Endothelial cell of umbilical vein (primary cell): ENCODE data around the gene MATCAP1. TPM values are rescaled to one million over a fixed set of nuclear protein-coding genes. Genes with fewer than 3 reads are reported as not detected.
A peak's percentile ranks its signal among the peaks of the same experiment; 100 is the strongest.

Experiments
- BruUV-seq: library from RNA; stranded (reverse); fragments of 400-500 nt; replicated peaks from 2 replicates; lab custom pipeline; 2021; lab: Mats Ljungman, UMichigan
- CTCF ChIA-PET: fragments of 300-600, 350-600 bp; sonication (Branson Sonifier 250); formaldehyde crosslinking; loops from one replicate; lab custom pipeline; 2021; ENCODE audit warnings: antibody characterized with exemption, inconsistent platforms; lab: Charles Lee
- POLR2A ChIA-PET: fragments of 300-600, 350-600 bp; sonication (Branson Sonifier 250); formaldehyde crosslinking; loops from one replicate; lab custom pipeline; 2021; ENCODE audit warnings: antibody characterized with exemption, inconsistent platforms; lab: Charles Lee
- DNase-seq: peaks from one replicate; pipeline ENCODE4 v3.0.0-alpha.2; 2011; ENCODE audit warnings: low read depth, low spot score
- FAIRE-seq: peaks from 2 replicates; lab custom pipeline; 2011; peaks lifted over from hg19 to GRCh38; lab: Jason Lieb, UNC
- H2AFZ ChIP-seq: 2 replicates; pipeline ENCODE4 v1.6.0; 2012; ENCODE audit warnings: low read depth, low read length, control low read depth, inconsistent platforms
- H3K27ac ChIP-seq: 2 replicates; pipeline ENCODE4 v1.5.1; 2011; ENCODE audit warnings: low read depth, mild to moderate bottlenecking, control low read depth, low read length, moderate library complexity; ENCODE audit not compliant: insufficient read depth
- H3K27me3 ChIP-seq, 2 experiments: 2 replicates each; pipeline versions ENCODE4 v1.6.0 to v1.6.1; 2011; ENCODE audit warnings: low read length in 2 of 2, mixed read lengths in 1 of 2; ENCODE audit not compliant: control insufficient read depth in 2 of 2, insufficient read depth in 2 of 2
- H3K36me3 ChIP-seq, 2 experiments: 2 replicates in 1 of 2; 3 replicates in 1 of 2; pipeline ENCODE4 v1.5.1; 2011; ENCODE audit warnings: low read length in 2 of 2, mild to moderate bottlenecking in 1 of 2, moderate library complexity in 1 of 2; ENCODE audit not compliant: control insufficient read depth in 2 of 2, insufficient read depth in 2 of 2; ENCODE audit errors: extremely low read depth in 1 of 2
- H3K4me1 ChIP-seq: 3 replicates; pipeline ENCODE4 v1.5.1; 2011; ENCODE audit warnings: mild to moderate bottlenecking, low read length; ENCODE audit not compliant: control insufficient read depth, insufficient read depth; ENCODE audit errors: extremely low read depth
- H3K4me2 ChIP-seq: 2 replicates; pipeline ENCODE4 v1.6.1; 2011; ENCODE audit warnings: low read length, control low read depth, mixed read lengths; ENCODE audit not compliant: insufficient read depth
- H3K4me3 ChIP-seq, 3 experiments: fragments of 200-600 bp in 1 of 3; sonication (generic), shearing (Covaris generic) in 1 of 3; replicated peaks in 1 of 3; 2 replicates each; pipeline ENCODE4 v1.5.1; 2011 to 2016; ENCODE audit warnings: control low read depth in 3 of 3, low read length in 3 of 3, mild to moderate bottlenecking in 2 of 3, inconsistent platforms in 1 of 3, low read depth in 1 of 3, moderate library complexity in 1 of 3; ENCODE audit not compliant: insufficient read depth in 1 of 3
- H3K79me2 ChIP-seq: 2 replicates; pipeline ENCODE4 v1.6.0; 2012; ENCODE audit warnings: low read length, inconsistent platforms; ENCODE audit not compliant: control insufficient read depth, insufficient read depth
- H3K9ac ChIP-seq: replicated peaks from 2 replicates; pipeline ENCODE3; 2011; ENCODE audit warnings: low read length, control low read depth; ENCODE audit not compliant: insufficient read depth; ENCODE audit errors: extremely low read depth
- H3K9me1 ChIP-seq: replicated peaks from 3 replicates; pipeline ENCODE4 v1.6.0; 2011; ENCODE audit warnings: mild to moderate bottlenecking, low read length; ENCODE audit not compliant: control insufficient read depth, insufficient read depth; ENCODE audit errors: extremely low read depth
- H3K9me3 ChIP-seq: replicated peaks from 2 replicates; pipeline ENCODE4 v1.5.1; 2012; ENCODE audit warnings: low read length, inconsistent platforms; ENCODE audit not compliant: control insufficient read depth, insufficient read depth
- H4K20me1 ChIP-seq: replicated peaks from 2 replicates; pipeline ENCODE3; 2011; ENCODE audit warnings: mild to moderate bottlenecking, low read length; ENCODE audit not compliant: control insufficient read depth, insufficient read depth; ENCODE audit errors: extremely low read depth
- EZH2 ChIP-seq: IDR thresholded peaks from 2 replicates; pipeline ENCODE4 v1.6.1; 2012; ENCODE audit warnings: borderline replicate concordance, low read depth, mild to moderate bottlenecking, moderate library complexity, low read length, inconsistent platforms; ENCODE audit not compliant: severe bottlenecking
- FOS ChIP-seq: IDR thresholded peaks from 2 replicates; pipeline ENCODE4 v1.6.1; 2011; ENCODE audit warnings: mild to moderate bottlenecking, low read length, moderate library complexity, borderline replicate concordance; ENCODE audit not compliant: insufficient read depth
- GATA2 ChIP-seq: IDR thresholded peaks from 2 replicates; pipeline ENCODE4 v1.7.0; 2011; ENCODE audit warnings: low read depth, mild to moderate bottlenecking, moderate library complexity, mixed read lengths, low read length; ENCODE audit not compliant: insufficient read length, insufficient read depth
- JUN ChIP-seq: IDR thresholded peaks from 2 replicates; pipeline ENCODE4 v1.6.1; 2011; ENCODE audit warnings: borderline replicate concordance, low read depth; ENCODE audit not compliant: insufficient read length, insufficient read depth
- MAX ChIP-seq: IDR thresholded peaks from 2 replicates; pipeline ENCODE4 v1.6.1; 2011; ENCODE audit not compliant: insufficient read depth, insufficient read length
- MYC ChIP-seq: IDR thresholded peaks from one replicate; pipeline ENCODE4 v1.6.1; 2011; ENCODE audit warnings: mild to moderate bottlenecking, low read depth, low read length
- POLR2A ChIP-seq: IDR thresholded peaks from 2 replicates; pipeline ENCODE4 v1.6.1; 2012; ENCODE audit warnings: low read depth, mild to moderate bottlenecking, control low read depth, low read length
- POLR2AphosphoS5 ChIP-seq: IDR thresholded peaks from 2 replicates; pipeline ENCODE4 v1.6.1; 2012; ENCODE audit warnings: low read depth, mild to moderate bottlenecking, control low read depth, low read length, moderate library complexity; ENCODE audit not compliant: insufficient read depth
- dilution Hi-C: fragments of 300-500 bp; cut with MboI; formaldehyde crosslinking; loops from one replicate; pipeline ENCODE4 v1.15.0; 2019; ENCODE audit warnings: low sequenced_read_pairs; ENCODE audit not compliant: extremely low pct_ligation_motif_present
- intact Hi-C: fragments of 100-400 bp; cut with micrococcal nuclease; formaldehyde crosslinking; loops from one replicate; pipeline ENCODE4 v1.10.0; 2022
- polyA plus RNA-seq, 4 experiments: library from polyadenylated mRNA; depleted of rRNA in 3 of 4; stranded (reverse) in 3 of 4; unstranded in 1 of 4; fragments of >200 nt; gene quantifications; 2 replicates each; pipeline versions ENCODE4 v1.2.1 to v1.2.3, GENCODE V29; 2011 to 2012; ENCODE audit warnings: missing spikeins in 1 of 4
- total RNA-seq: library from RNA; stranded (reverse); gene quantifications from 2 replicates; pipeline ENCODE4 v1.2.3, GENCODE V29; 2021
- TF ChIP-seq, protein P1 (sequence below), 2 donors: IDR thresholded peaks; 1 replicate in 1 of 2; 2 replicates in 1 of 2; pipeline ENCODE4 v1.5.1; 2011; ENCODE audit warnings: low read length in 2 of 2, mild to moderate bottlenecking in 2 of 2, moderate library complexity in 2 of 2, control low read depth in 1 of 2, inconsistent platforms in 1 of 2, low read depth in 1 of 2; ENCODE audit not compliant: insufficient read depth in 1 of 2; ENCODE audit errors: extremely low read depth in 1 of 2

MATCAP1 gene
- total and polyA plus RNA-seq, 2 donors (not counting 3 experiments of a cell fraction or from before 2014, with no cell fraction given), result 44.5 to 53.3 TPM

DNA sequence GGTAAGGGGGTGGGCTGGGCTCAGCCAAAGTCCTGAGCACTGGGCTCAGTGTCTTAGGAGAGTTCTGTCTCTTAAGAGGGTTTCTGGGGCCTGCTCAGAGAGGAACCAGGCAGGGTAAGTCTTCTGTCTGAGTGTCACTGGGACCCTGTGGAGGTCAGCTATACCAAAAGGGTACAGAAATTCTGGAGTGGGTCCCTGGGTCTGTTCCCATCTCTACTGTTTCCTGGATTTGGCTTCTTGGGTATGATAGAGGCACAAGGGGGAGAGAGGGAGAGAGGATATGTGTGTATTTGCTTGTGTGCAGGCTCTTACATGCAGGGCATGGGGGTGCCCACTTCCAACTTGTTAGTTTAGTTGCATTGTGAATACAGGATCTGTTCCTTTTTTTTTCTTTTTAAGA is 9.8 kb upstream of the MATCAP1 start:
- dilution Hi-C loops, result no loop called here
- H3K36me3 ChIP-seq, result peaks cover 19 to 38% of the 10 kb centered on the region in 2 experiments
- intact Hi-C loops, result loop anchor here (5.0 to 10.0 kb wide), 2 partner anchors 34 to 201 kb away; partner anchors contain the start of genes TMEM208 and TPPP3
- H3K4me2 ChIP-seq, result peak overlapping the region; percentile 69
- H3K9me1 ChIP-seq, result no peaks in the 10 kb centered on the region
- no peak for DNase-seq
- POLR2A ChIA-PET, result no interaction called here
- no peaks in the 10 kb centered on the region for H3K27me3 ChIP-seq
- H4K20me1 ChIP-seq, result no peaks in the 10 kb centered on the region
- H2AFZ ChIP-seq, result no peak overlapping the region
- peaks cover 46% of the 10 kb centered on the region for H3K79me2 ChIP-seq
- FAIRE-seq, result peak; percentile 47
- peak overlapping the region in 1 of 3 experiments; percentile 83 for H3K4me3 ChIP-seq
- TF ChIP-seq, protein P1, sequence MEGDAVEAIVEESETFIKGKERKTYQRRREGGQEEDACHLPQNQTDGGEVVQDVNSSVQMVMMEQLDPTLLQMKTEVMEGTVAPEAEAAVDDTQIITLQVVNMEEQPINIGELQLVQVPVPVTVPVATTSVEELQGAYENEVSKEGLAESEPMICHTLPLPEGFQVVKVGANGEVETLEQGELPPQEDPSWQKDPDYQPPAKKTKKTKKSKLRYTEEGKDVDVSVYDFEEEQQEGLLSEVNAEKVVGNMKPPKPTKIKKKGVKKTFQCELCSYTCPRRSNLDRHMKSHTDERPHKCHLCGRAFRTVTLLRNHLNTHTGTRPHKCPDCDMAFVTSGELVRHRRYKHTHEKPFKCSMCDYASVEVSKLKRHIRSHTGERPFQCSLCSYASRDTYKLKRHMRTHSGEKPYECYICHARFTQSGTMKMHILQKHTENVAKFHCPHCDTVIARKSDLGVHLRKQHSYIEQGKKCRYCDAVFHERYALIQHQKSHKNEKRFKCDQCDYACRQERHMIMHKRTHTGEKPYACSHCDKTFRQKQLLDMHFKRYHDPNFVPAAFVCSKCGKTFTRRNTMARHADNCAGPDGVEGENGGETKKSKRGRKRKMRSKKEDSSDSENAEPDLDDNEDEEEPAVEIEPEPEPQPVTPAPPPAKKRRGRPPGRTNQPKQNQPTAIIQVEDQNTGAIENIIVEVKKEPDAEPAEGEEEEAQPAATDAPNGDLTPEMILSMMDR (IDR thresholded peaks at IDR 0.05; ENCODE audit: extremely low read depth in 1 of 2, insufficient read depth in 1 of 2, low read depth in 1 of 2, low read length in 2 of 2), result no peak
- TF ChIP-seq FOS, result no peak
- no peak for TF ChIP-seq MYC
- TF ChIP-seq EZH2, result no peak
- no peak for TF ChIP-seq JUN
- no peak for TF ChIP-seq POLR2A
- TF ChIP-seq MAX, result no peak
- no peak for TF ChIP-seq POLR2AphosphoS5
- TF ChIP-seq GATA2, result no peak
- H3K9ac ChIP-seq, result peak overlapping the region; percentile 91
- CTCF ChIA-PET, result interaction anchor here (1.1 to 1.5 kb wide), 4 partner anchors 9 to 206 kb away, joined by 3 to 6 read pairs (median 4); no protein-coding TSS in a partner anchor
- H3K27ac ChIP-seq, result peak overlapping the region; percentile 88
- peaks cover 38% of the 10 kb centered on the region for H3K4me1 ChIP-seq
- no peaks in the 10 kb centered on the region for H3K9me3 ChIP-seq
- no TSS peak for BruUV-seq
